AG09309 (cell line): ENCODE measurements around the gene POLD1.

ENCODE experiments used
- DNase-seq: peaks from one replicate; pipeline ENCODE4 v3.0.0-alpha.2; 2010; ENCODE audit warnings: low read depth
- H3K4me3 ChIP-seq: 2 replicates; pipeline ENCODE4 v1.5.1; 2011; ENCODE audit warnings: mild to moderate bottlenecking, low read depth, low read length, moderate library complexity; ENCODE audit not compliant: control insufficient read depth
- CTCF ChIP-seq: IDR thresholded peaks from 2 replicates; pipeline ENCODE4 v1.5.1; 2011; ENCODE audit warnings: mild to moderate bottlenecking, low read depth, low read length, inconsistent platforms; ENCODE audit not compliant: insufficient read depth, control insufficient read depth; ENCODE audit errors: missing control alignments

Gene POLD1

GRCh38 chr19:50378169-50378862, 5.8 kb upstream of the POLD1 start:
- DNase-seq, result no peak
- H3K4me3 ChIP-seq, result no peak overlapping the region
- TF ChIP-seq CTCF, result no peak

- TF ChIP-seq CTCF, result no peak
- no peak for DNase-seq
- H3K4me3 ChIP-seq, result no peak overlapping the region
These were observed 5.3 kb upstream of the POLD1 start for GRCh38 chr19:50378863-50379236.

- DNase-seq, result no peak
- no peak overlapping the region for H3K4me3 ChIP-seq
- no peak for TF ChIP-seq CTCF
These were observed 4.5 kb upstream of the POLD1 start for GRCh38 chr19:50379602-50380001.

- no peak for DNase-seq
- no peak overlapping the region for H3K4me3 ChIP-seq
- TF ChIP-seq CTCF, result no peak
These were observed 4.0 kb upstream of the POLD1 start for GRCh38 chr19:50380137-50380536.

- TF ChIP-seq CTCF, result no peak
- DNase-seq, result no peak
These were observed 3.4 kb upstream of the POLD1 start for GRCh38 chr19:50380751-50381151.

GRCh38 chr19:50381881-50382729, 2.0 kb upstream of the POLD1 start:
- no peak overlapping the region for H3K4me3 ChIP-seq
- no peak for DNase-seq
- TF ChIP-seq CTCF, result no peak

More at GRCh38 chr19:50380751-50381151, 3.4 kb upstream of the POLD1 start:
- H3K4me3 ChIP-seq, result no peak overlapping the region
